Psoas muscle (tissue), 8 donors: ENCODE results near the gene SYNGR3. TPM values are rescaled to one million over a fixed set of nuclear protein-coding genes. Genes with fewer than 3 reads are reported as not detected.
A peak's percentile ranks its signal among the peaks of the same experiment; 100 is the strongest.

Source experiments
- ATAC-seq, 4 donors: fragments of 200-7000 bp; cut with Tn5 transposase; one replicate each; pipeline ENCODE4 v1.9.1; 2020; ENCODE audit warnings: moderate library complexity in 3 of 4, mild to moderate bottlenecking in 2 of 4
- DNase-seq, 2 donors: peaks; one replicate each; pipeline ENCODE4 v3.0.0-alpha.2; 2020
- H3K27ac ChIP-seq: fragments of 200-600 bp; one replicate; pipeline ENCODE4 v1.8.0; 2022
- H3K27me3 ChIP-seq, 3 donors: fragments of 200-600 bp in 1 of 3; one replicate each; pipeline versions ENCODE4 v1.6.1 to v1.8.0; 2013 to 2022; ENCODE audit warnings: low read length in 2 of 3, mild to moderate bottlenecking in 2 of 3, moderate library complexity in 1 of 3; ENCODE audit not compliant: insufficient read depth in 3 of 3
- H3K36me3 ChIP-seq, 2 donors: fragments of 200-600 bp in 1 of 2; one replicate each; pipeline versions ENCODE4 v1.6.1 to v1.8.0; 2013 to 2022; ENCODE audit warnings: low read depth in 1 of 2, mild to moderate bottlenecking in 1 of 2, moderate library complexity in 1 of 2; ENCODE audit not compliant: insufficient read depth in 1 of 2
- H3K4me1 ChIP-seq: fragments of 200-600 bp; one replicate; pipeline ENCODE4 v1.8.0; 2022
- H3K4me3 ChIP-seq: fragments of 200-600 bp; one replicate; pipeline ENCODE4 v1.8.0; 2022; ENCODE audit warnings: mild to moderate bottlenecking
- H3K9me3 ChIP-seq: fragments of 200-600 bp; one replicate; pipeline ENCODE4 v1.8.0; 2022
- WGBS, 3 donors: extraction: QIAGEN DNeasy Blood & Tissue Kit; methylation state at CpG; one replicate each; pipeline versions ENCODE4 v1.1.6 to v1.1.7; 2013; 5-methylcytosine and 5-hydroxymethylcytosine counted together
- intact Hi-C, 2 donors: fragments of 100-400 bp; cut with DNase I; formaldehyde crosslinking; loops; one replicate each; pipeline versions ENCODE4 v1.11.0 to v1.14.2; 2022
- polyA plus RNA-seq, 3 donors: library from polyadenylated mRNA; stranded (reverse); fragments of 200-250 nt; gene quantifications; one replicate each; pipeline ENCODE4 v1.2.3, GENCODE V29; 2013
- total RNA-seq, 4 donors: library from RNA; stranded (reverse); fragmentation: NEBNext Ultra II Directional in 2 of 4; extraction: Animal tissue kit (Norgen Biotek cat#: 25700) in 2 of 4; gene quantifications; one replicate each; pipeline versions ENCODE4 v1.2.1 to v1.2.4, GENCODE V29; 2021 to 2023
- TF ChIP-seq, protein P1 (sequence below): fragments of 200-600 bp; IDR thresholded peaks from one replicate; pipeline ENCODE4 v1.8.0; 2022; ENCODE audit warnings: antibody characterized with exemption
- donor health status: healthy with polysubstance abuse.
- donor health status: DM: no; HTN: no; CAD: no; lungs with moderate emphysema.
- donor health status: Bipolar disorder and iron deficiency.
- donor health status: healthy.
- donor health status: DM: yes; HTN: yes; CAD: no.
- donor health status: DM: no; HTN: no; CAD: no.
- donor health status: DM: no; HTN: no; CAD: no.
- donor health status: DM: yes; HTN: yes; CAD: no.

Gene SYNGR3
- total and polyA plus RNA-seq, 7 donors = 0.24 to 0.85 (median 0.25) TPM; not detected in 1

DNA sequence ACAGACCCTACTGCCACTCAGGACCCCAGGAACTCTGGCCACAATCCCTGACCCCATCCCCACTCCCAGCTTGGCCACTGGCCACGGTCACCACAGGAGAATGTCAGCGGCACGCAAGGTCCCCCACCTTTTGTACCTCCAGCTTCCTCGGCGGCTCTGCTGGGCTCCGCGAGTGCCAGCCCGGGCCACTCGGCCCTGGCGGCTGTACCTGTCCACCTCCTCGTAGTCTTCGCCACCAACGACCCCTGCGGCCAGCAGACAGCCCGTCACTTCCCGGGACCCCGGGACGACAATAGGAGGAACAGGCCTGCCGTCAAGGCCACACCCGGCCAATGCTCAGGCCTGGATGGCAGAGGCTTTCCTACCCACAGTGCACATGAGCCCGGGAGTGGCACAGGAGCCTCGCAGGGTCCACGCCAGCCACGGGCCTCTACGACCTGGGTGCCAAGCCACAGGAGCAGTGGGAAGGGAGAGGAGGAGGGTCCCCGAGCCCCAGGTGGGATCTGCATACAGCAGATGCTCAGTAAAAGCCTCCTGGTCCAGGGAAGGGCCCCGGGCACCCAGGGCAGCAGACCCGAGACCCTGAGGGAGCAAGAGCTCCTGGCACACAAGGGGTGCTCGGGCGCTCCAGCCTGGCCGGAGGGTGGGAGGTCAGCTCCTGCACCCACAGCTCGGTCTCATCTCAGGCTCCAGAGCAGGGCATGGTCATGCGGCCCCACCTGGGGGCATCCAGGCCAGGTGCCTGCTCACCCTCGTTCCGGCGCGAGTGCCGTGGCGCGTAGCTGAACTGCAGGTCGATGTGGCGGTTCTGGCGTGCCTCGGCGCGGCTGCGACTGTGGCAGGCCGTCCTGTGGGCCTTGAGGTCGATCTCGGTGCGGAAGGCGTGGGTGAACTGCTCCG lies 11.9 kb downstream of the SYNGR3 start:
- intact Hi-C loops = no loop called here
- no peaks in the 10 kb centered on the region for H3K27me3 ChIP-seq
- H3K36me3 ChIP-seq = peaks cover 8 to 62% of the 10 kb centered on the region in 2 donors
- H3K4me1 ChIP-seq = peaks cover 49% of the 10 kb centered on the region
- H3K27ac ChIP-seq = no peak overlapping the region
- H3K9me3 ChIP-seq = no peaks in the 10 kb centered on the region
- TF ChIP-seq, protein P1, sequence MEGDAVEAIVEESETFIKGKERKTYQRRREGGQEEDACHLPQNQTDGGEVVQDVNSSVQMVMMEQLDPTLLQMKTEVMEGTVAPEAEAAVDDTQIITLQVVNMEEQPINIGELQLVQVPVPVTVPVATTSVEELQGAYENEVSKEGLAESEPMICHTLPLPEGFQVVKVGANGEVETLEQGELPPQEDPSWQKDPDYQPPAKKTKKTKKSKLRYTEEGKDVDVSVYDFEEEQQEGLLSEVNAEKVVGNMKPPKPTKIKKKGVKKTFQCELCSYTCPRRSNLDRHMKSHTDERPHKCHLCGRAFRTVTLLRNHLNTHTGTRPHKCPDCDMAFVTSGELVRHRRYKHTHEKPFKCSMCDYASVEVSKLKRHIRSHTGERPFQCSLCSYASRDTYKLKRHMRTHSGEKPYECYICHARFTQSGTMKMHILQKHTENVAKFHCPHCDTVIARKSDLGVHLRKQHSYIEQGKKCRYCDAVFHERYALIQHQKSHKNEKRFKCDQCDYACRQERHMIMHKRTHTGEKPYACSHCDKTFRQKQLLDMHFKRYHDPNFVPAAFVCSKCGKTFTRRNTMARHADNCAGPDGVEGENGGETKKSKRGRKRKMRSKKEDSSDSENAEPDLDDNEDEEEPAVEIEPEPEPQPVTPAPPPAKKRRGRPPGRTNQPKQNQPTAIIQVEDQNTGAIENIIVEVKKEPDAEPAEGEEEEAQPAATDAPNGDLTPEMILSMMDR = no peak
- H3K4me3 ChIP-seq = no peak overlapping the region
- WGBS, 3 donors = 92 to 95% (median 93%) methylated on average over 51 to 53 of the region's 53 CpGs
- DNase-seq (peak in 1 of 2 donors; percentile 52), ATAC-seq (no peak)

DNA sequence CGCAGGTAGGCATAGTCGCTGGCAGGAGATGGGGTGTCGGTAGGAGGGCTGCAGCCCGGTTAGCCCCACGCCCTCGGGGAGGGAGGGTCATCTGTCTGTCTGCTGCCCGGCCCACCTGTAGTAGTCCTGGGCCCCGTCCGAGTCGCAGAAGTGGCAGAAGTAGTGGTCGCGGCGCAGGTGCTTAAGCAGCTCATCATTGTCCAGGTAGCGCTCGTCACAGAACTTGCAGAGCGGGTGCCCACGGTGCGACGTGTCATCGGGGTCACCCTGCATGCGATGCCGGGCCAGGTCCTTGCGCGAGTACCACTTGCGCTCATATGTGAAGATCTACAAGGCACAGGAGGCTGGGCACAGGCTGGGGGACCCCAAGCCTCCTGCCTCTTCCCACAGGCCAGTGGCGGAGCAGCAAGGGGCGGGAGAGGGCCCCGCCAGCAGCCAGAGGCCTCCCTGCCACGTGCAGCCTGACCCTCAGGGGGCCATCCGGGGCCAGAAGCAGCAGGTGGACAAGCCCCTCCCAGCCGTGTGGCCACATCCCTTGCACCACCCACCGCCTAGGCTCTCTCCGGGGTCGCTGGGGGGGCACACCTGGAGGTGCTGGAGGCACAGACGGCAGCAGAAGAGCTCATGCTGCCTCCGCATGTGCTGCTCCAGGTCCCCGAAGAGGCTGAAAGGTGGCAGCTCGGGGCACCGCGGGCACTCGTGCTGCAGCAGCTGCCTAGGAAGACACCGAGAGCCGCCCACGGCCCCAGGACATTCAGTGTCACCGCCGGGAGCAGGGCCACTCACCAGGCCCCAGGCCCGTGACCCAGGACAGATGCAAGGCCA lies 12.8 kb downstream of the SYNGR3 start:
- H3K27ac ChIP-seq = no peak overlapping the region
- DNase-seq = peak in 1 of 2 donors; percentile 54
- H3K4me3 ChIP-seq = no peak overlapping the region
- ATAC-seq = no peak
- peaks cover 51% of the 10 kb centered on the region for H3K4me1 ChIP-seq
- WGBS, 3 donors = 77 to 82% (median 80%) methylated on average over 46 to 47 of the region's 47 CpGs
- TF ChIP-seq, protein P1 = no peak
- H3K27me3 ChIP-seq = no peaks in the 10 kb centered on the region
- intact Hi-C loops = no loop called here
- H3K9me3 ChIP-seq = no peaks in the 10 kb centered on the region
- H3K36me3 ChIP-seq = peaks cover 5 to 62% of the 10 kb centered on the region in 2 donors

DNA sequence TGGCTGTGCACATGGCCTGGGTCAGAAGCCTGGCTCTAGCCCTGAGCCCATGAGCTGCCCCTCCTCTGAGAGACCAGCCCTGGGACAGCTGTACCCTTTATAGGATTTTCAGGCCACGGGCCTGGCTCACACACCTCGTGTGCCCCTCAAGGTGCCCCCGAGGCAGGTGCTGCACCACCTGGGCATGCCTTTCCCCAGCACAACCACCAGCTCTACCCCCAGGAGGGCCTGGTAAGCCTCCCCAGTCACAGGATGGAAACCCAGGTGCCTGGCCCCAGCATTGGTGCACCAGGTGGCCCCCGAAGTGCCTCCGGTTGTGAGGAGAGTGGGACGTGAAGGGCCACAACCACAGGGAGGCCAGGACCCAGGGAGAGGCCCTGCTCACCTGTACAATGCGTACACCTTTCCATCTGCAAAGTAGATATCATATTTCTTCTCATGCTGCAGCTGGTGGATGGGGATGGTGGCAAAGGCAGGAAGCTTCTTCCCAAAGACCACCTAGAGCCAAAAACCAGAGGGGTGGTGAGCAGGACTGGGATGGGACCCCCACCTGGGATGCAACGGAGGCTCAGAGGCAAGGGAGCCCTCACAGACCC lies 13.6 kb downstream of the SYNGR3 start:
- 58 to 65% (median 62%) methylated on average over 8 of the region's 8 CpGs for WGBS, 3 donors
- Histone ChIP-seq H3K36me3 (peaks cover 5 to 65% of the 10 kb centered on the region in 2 donors), H3K4me1 (peaks cover 51% of the 10 kb centered on the region), H3K4me3 (peak overlapping the region; percentile 41), H3K27me3 (no peaks in the 10 kb centered on the region), H3K27ac (no peak overlapping the region), H3K9me3 (no peaks in the 10 kb centered on the region)
- TF ChIP-seq, protein P1 = no peak
- no peak for ATAC-seq
- intact Hi-C loops = no loop called here
- DNase-seq = peak in 1 of 2 donors; percentile 56

DNA sequence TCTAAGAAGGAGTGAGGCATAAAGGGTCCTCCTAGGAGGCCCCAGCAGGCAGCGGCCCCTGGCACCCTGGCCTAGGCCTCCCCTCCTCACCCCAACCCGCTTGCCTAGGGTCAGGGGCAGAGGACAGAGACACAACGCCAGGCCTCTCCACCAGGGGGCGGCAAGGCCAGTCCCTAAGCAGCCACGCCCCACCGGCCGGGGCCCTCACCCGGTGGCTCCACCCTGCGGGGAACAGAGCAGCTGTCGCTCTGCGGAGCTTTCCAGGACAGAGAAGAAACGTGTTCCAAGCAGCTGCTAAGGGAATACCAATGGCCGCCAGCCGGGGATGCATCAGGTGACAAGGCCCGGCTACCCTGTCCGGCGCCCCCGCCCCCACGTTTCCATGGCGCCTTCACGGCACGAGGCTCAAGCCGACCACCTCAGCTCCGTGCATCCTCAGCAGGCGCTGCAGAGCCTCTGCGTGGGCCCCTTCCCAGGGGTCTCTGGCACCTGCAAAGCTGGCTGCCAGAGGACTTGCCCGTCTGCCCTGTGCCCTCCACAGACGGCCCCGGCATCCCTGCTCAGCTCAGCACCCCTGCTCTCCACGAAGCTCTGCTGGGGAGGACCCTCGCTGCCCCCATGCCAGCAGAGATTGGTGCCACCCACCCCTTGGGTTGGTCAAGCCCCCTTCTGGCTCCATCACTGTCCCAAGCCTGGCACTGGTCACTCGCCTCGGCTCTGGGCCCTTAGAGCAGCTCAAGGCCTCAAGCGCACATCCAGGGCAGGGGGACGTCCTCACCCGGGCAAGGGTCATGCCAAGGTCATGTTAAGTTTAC lies 14.3 kb downstream of the SYNGR3 start:
- ATAC-seq (peak; percentile 93 to 96 (median 95)), DNase-seq (peak; percentile 94 to 98)
- Histone ChIP-seq H3K9me3 (no peaks in the 10 kb centered on the region), H3K36me3 (peaks cover 5 to 58% of the 10 kb centered on the region in 2 donors), H3K4me1 (peaks cover 54% of the 10 kb centered on the region), H3K27ac (peak overlapping the region; percentile 81), H3K27me3 (no peaks in the 10 kb centered on the region), H3K4me3 (peak overlapping the region; percentile 41)
- TF ChIP-seq, protein P1 = peak; percentile 97
- intact Hi-C loops = no loop called here
- 11 to 20% (median 13%) methylated on average over 35 to 36 of the region's 36 CpGs for WGBS, 3 donors
